SK-N-SH treated with all-trans-retinoic acid at 6 μM for 48 hours (cell line): ENCODE data around the gene CYP3A7.

Experiments used
- ATAC-seq: fragments of 200-7000 bp; cut with Tn5 transposase; 3 replicates; pipeline ENCODE4 v1.9.1; 2020; ENCODE audit warnings: mild to moderate bottlenecking, moderate library complexity
- ARNTL ChIP-seq: fragments of 450-650 bp; formaldehyde crosslinking; IDR thresholded peaks from 2 replicates; pipeline ENCODE4 v1.5.0; 2020; ENCODE audit warnings: low read depth, mild to moderate bottlenecking, moderate library complexity, borderline replicate concordance
- BACH2 ChIP-seq: fragments of 250-450 bp; sonication (Bioruptor Pico); IDR thresholded peaks from 2 replicates; pipeline ENCODE4 v1.9.0; 2021; ENCODE audit warnings: mild to moderate bottlenecking, borderline replicate concordance
- CREB5 ChIP-seq: fragments of 250-450 bp; sonication (Bioruptor Pico); IDR thresholded peaks from 2 replicates; pipeline ENCODE4 v1.5.1; 2020; ENCODE audit warnings: low read depth, mild to moderate bottlenecking, moderate library complexity
- CSDC2 ChIP-seq: fragments of 250-450 bp; sonication (Bioruptor Pico); IDR thresholded peaks from 2 replicates; pipeline ENCODE4 v1.5.0; 2020; ENCODE audit warnings: mild to moderate bottlenecking, moderate library complexity
- ESRRG ChIP-seq: fragments of 250-450 bp; sonication (Bioruptor Pico); IDR thresholded peaks from 2 replicates; pipeline ENCODE4 v1.6.1; 2021; ENCODE audit warnings: mild to moderate bottlenecking
- GLIS3 ChIP-seq: fragments of 250-450 bp; sonication (Bioruptor Pico); IDR thresholded peaks from 2 replicates; pipeline ENCODE4 v1.5.0; 2020; ENCODE audit warnings: mild to moderate bottlenecking, moderate library complexity
- OSR1 ChIP-seq: fragments of 250-450 bp; sonication (Bioruptor Pico); IDR thresholded peaks from 2 replicates; pipeline ENCODE4 v1.8.0; 2022; ENCODE audit warnings: moderate library complexity, mild to moderate bottlenecking, inconsistent platforms
- PATZ1 ChIP-seq: fragments of 250-450 bp; sonication (Bioruptor Pico); IDR thresholded peaks from 2 replicates; pipeline ENCODE4 v1.8.0; 2020; ENCODE audit warnings: mild to moderate bottlenecking, moderate library complexity, borderline replicate concordance
- POU6F1 ChIP-seq: fragments of 250-450 bp; sonication (Bioruptor Pico); IDR thresholded peaks from 2 replicates; pipeline ENCODE4 v1.8.0; 2021; ENCODE audit warnings: low read depth, mild to moderate bottlenecking, moderate library complexity, borderline replicate concordance
- PPARA ChIP-seq: fragments of 250-450 bp; sonication (Bioruptor Pico); IDR thresholded peaks from 2 replicates; pipeline ENCODE4 v1.5.0; 2020; ENCODE audit warnings: mild to moderate bottlenecking, borderline replicate concordance
- SNAI2 ChIP-seq: fragments of 250-450 bp; sonication (Bioruptor Pico); IDR thresholded peaks from 2 replicates; pipeline ENCODE4 v1.5.0; 2020; ENCODE audit warnings: mild to moderate bottlenecking, moderate library complexity
- TCF4 ChIP-seq: fragments of 250-450 bp; sonication (Bioruptor Pico); IDR thresholded peaks from 2 replicates; pipeline ENCODE4 v1.8.0; 2021; ENCODE audit warnings: mild to moderate bottlenecking, moderate library complexity, borderline replicate concordance
- TSHZ2 ChIP-seq: fragments of 250-450 bp; sonication (Bioruptor Pico); IDR thresholded peaks from 2 replicates; pipeline ENCODE4 v1.5.0; 2020; ENCODE audit warnings: mild to moderate bottlenecking, moderate library complexity
- ZC3H10 ChIP-seq: fragments of 250-450 bp; sonication (Bioruptor Pico); IDR thresholded peaks from 2 replicates; pipeline ENCODE4 v1.5.1; 2021; ENCODE audit warnings: mild to moderate bottlenecking, moderate library complexity
- ZFP3 ChIP-seq: fragments of 250-450 bp; sonication (Bioruptor Pico); IDR thresholded peaks from 2 replicates; pipeline ENCODE4 v1.5.0; 2020; ENCODE audit warnings: mild to moderate bottlenecking, moderate library complexity
- ZFP30 ChIP-seq: fragments of 450-650 bp; formaldehyde crosslinking; IDR thresholded peaks from 2 replicates; pipeline ENCODE4 v1.5.0; 2022; ENCODE audit warnings: mild to moderate bottlenecking, moderate library complexity
- ZNF565 ChIP-seq: fragments of 450-650 bp; formaldehyde crosslinking; conservative IDR thresholded peaks from 2 replicates; pipeline ENCODE4 v1.5.0; 2020; ENCODE audit warnings: low read depth, mild to moderate bottlenecking, moderate library complexity
- ZNF8 ChIP-seq: fragments of 450-650 bp; formaldehyde crosslinking; IDR thresholded peaks from 2 replicates; pipeline ENCODE4 v1.5.0; 2020; ENCODE audit warnings: mild to moderate bottlenecking, moderate library complexity

CYP3A7 gene

GRCh38 chr7:99677013-99677647 is 57.9 kb downstream of the CYP3A7 start:
- TF ChIP-seq TSHZ2 (CRISPR knock-in tag) (no peak), ZNF565 (CRISPR knock-in tag) (no peak), ZFP3 (CRISPR knock-in tag) (no peak), CREB5 (CRISPR knock-in tag) (no peak), CSDC2 (CRISPR knock-in tag) (no peak), PATZ1 (no peak), ZC3H10 (CRISPR knock-in tag) (no peak), ZNF8 (CRISPR knock-in tag) (no peak), BACH2 (CRISPR knock-in tag) (no peak), PPARA (no peak)
- no peak for ATAC-seq

GRCh38 chr7:99674995-99675742 is 59.8 kb downstream of the CYP3A7 start:
- TF ChIP-seq PPARA (no peak), OSR1 (no peak), GLIS3 (CRISPR knock-in tag) (no peak), PATZ1 (no peak), SNAI2 (no peak), BACH2 (CRISPR knock-in tag) (no peak), TCF4 (no peak), CREB5 (CRISPR knock-in tag) (no peak), POU6F1 (CRISPR knock-in tag) (no peak), ZNF565 (CRISPR knock-in tag) (no peak), CSDC2 (CRISPR knock-in tag) (no peak), ARNTL (CRISPR knock-in tag) (no peak), ZFP3 (CRISPR knock-in tag) (no peak), ESRRG (CRISPR knock-in tag) (no peak), ZFP30 (no peak), ZC3H10 (CRISPR knock-in tag) (no peak)
- no peak for ATAC-seq
